K562 (cell line): ENCODE data around the gene IGF2R. TPM values are rescaled to one million over a fixed set of nuclear protein-coding genes. Genes with fewer than 3 reads are reported as not detected.

Experiments
- ATAC-seq: fragments of 200-7000 bp; cut with Tn5 transposase; 3 replicates; pipeline ENCODE4 v1.9.1; 2020; ENCODE audit warnings: moderate library complexity
- BruUV-seq: library from RNA; stranded (reverse); fragments of 400-500 nt; replicated peaks from 2 replicates; lab custom pipeline; 2021; lab: Mats Ljungman, UMichigan
- CTCF ChIA-PET: fragments of 300-600 bp; formaldehyde crosslinking; extraction: SDS; loops from one replicate; lab custom pipeline; 2021; ENCODE audit warnings: low intra/inter-chr PET ratio; lab: Yijun Ruan, JAX
- POLR2A ChIA-PET: fragments of 300-600, 350-650 bp; sonication (Branson Sonifier 250); formaldehyde crosslinking; extraction: SDS; loops from one replicate; lab custom pipeline; 2021; ENCODE audit warnings: antibody characterized with exemption, inconsistent platforms; lab: Yijun Ruan, JAX
- DNase-seq, 4 experiments: peaks; one replicate each; pipeline versions ENCODE4 v3.0.0 to v3.0.0-alpha.2; 2011 to 2018; ENCODE audit warnings: low spot score in 3 of 4, mixed read lengths in 3 of 4; ENCODE audit errors: extremely low read depth in 1 of 4
- FAIRE-seq: peaks from 2 replicates; lab custom pipeline; 2011; peaks lifted over from hg19 to GRCh38; lab: Jason Lieb, UNC
- H2AFZ ChIP-seq: 2 replicates; pipeline ENCODE4 v1.6.0; 2011; ENCODE audit warnings: low read depth, low read length, control low read depth, inconsistent platforms
- H3K27ac ChIP-seq: fragments of 200-600 bp; 3 replicates; pipeline ENCODE4 v1.8.0; 2011; ENCODE audit warnings: low read depth, mild to moderate bottlenecking, control low read depth, inconsistent platforms, low read length, moderate library complexity, mixed read lengths; ENCODE audit errors: extremely low read depth
- H3K27me3 ChIP-seq, 2 experiments: fragments of 300-600 bp in 1 of 2; 2 replicates in 1 of 2; 3 replicates in 1 of 2; pipeline versions ENCODE4 v1.6.0 to v1.8.0; 2011; ENCODE audit warnings: inconsistent platforms in 2 of 2, low read length in 2 of 2, mild to moderate bottlenecking in 1 of 2, mixed read lengths in 1 of 2, moderate library complexity in 1 of 2; ENCODE audit not compliant: control insufficient read depth in 2 of 2, insufficient read depth in 2 of 2
- H3K36me3 ChIP-seq: fragments of 300-600 bp; 3 replicates; pipeline ENCODE4 v1.8.0; 2011; ENCODE audit warnings: mild to moderate bottlenecking, low read length, inconsistent platforms; ENCODE audit not compliant: control insufficient read depth, insufficient read depth
- H3K4me1 ChIP-seq, 2 experiments: fragments of 200-600 bp in 1 of 2; replicated peaks in 1 of 2; 2 replicates in 1 of 2; 3 replicates in 1 of 2; pipeline versions ENCODE4 v1.5.1 to v1.8.0; 2011; ENCODE audit warnings: inconsistent platforms in 2 of 2, low read length in 2 of 2, mild to moderate bottlenecking in 1 of 2, mixed read lengths in 1 of 2, moderate library complexity in 1 of 2; ENCODE audit not compliant: control insufficient read depth in 2 of 2, insufficient read depth in 2 of 2
- H3K4me2 ChIP-seq: 2 replicates; pipeline ENCODE4 v1.6.1; 2011; ENCODE audit warnings: low read length, control low read depth, inconsistent platforms, mixed read lengths; ENCODE audit not compliant: insufficient read depth
- H3K4me3 ChIP-seq: fragments of 200-600 bp; sonication (generic), shearing (Covaris generic); 2 replicates; pipeline ENCODE4 v1.5.1; 2016; ENCODE audit warnings: control low read depth, inconsistent platforms
- H3K79me2 ChIP-seq: fragments of 200-600 bp; 3 replicates; pipeline ENCODE4 v1.8.0; 2011; ENCODE audit warnings: low read length, inconsistent platforms; ENCODE audit not compliant: control insufficient read depth, insufficient read depth
- H3K9ac ChIP-seq, 2 experiments: 2 replicates each; pipeline versions ENCODE4 v1.6.0 to v1.6.1; 2011; ENCODE audit warnings: low read depth in 2 of 2, low read length in 2 of 2, control low read depth in 1 of 2, inconsistent platforms in 1 of 2, mild to moderate bottlenecking in 1 of 2, mixed read lengths in 1 of 2; ENCODE audit not compliant: insufficient read depth in 1 of 2
- H3K9me1 ChIP-seq: one replicate; pipeline ENCODE4 v1.6.0; 2011; ENCODE audit warnings: inconsistent platforms, mild to moderate bottlenecking, low read length, moderate library complexity; ENCODE audit not compliant: control insufficient read depth, insufficient read depth
- H3K9me3 ChIP-seq: replicated peaks from 2 replicates; pipeline ENCODE4 v1.5.1; 2011; ENCODE audit warnings: low read depth, low read length, inconsistent platforms; ENCODE audit not compliant: control insufficient read depth, insufficient read depth
- H4K20me1 ChIP-seq: replicated peaks from 2 replicates; pipeline ENCODE4 v1.6.1; 2011; ENCODE audit warnings: low read length, inconsistent platforms, mixed read lengths; ENCODE audit not compliant: control insufficient read depth, insufficient read depth
- ATF7 ChIP-seq: fragments of 450-650 bp; IDR thresholded peaks from 2 replicates; pipeline ENCODE4 v1.7.1; 2014; ENCODE audit warnings: mild to moderate bottlenecking, moderate library complexity
- FOXA3 ChIP-seq, 2 experiments: fragments of 450-650 bp in 1 of 2; sonication (generic) in 1 of 2; formaldehyde crosslinking; IDR thresholded peaks in 1 of 2; conservative IDR thresholded peaks in 1 of 2; 2 replicates each; pipeline versions ENCODE4 v1.4.0 to v1.8.0; 2020 to 2022; ENCODE audit warnings: mild to moderate bottlenecking in 2 of 2, missing genetic modification reagents in 1 of 2
- HLTF ChIP-seq: fragments of 450-650 bp; IDR thresholded peaks from 2 replicates; pipeline ENCODE4 v1.6.1; 2016
- IRF1 ChIP-seq: sonication (generic); formaldehyde crosslinking; IDR thresholded peaks from 2 replicates; pipeline ENCODE4 v1.8.0; 2022; ENCODE audit warnings: missing genetic modification reagents, mild to moderate bottlenecking, borderline replicate concordance
- NFYB ChIP-seq: IDR thresholded peaks from 2 replicates; pipeline ENCODE4 v1.6.1; 2011; ENCODE audit warnings: mild to moderate bottlenecking, moderate library complexity; ENCODE audit not compliant: insufficient read length; ENCODE audit errors: extremely low read depth
- RFX5 ChIP-seq: IDR thresholded peaks from 2 replicates; pipeline ENCODE4 v1.6.1; 2011; ENCODE audit warnings: low read depth, mild to moderate bottlenecking, improper control_type of control experiment, low read length
- RHOXF2B ChIP-seq: fragments of 250-450 bp; sonication (Bioruptor Pico); conservative IDR thresholded peaks from 2 replicates; pipeline ENCODE4 v1.5.1; 2021
- SRSF9 ChIP-seq: fragments of 200-400 bp; formaldehyde crosslinking; IDR thresholded peaks from 2 replicates; pipeline ENCODE4 v1.6.1; 2017; ENCODE audit warnings: low read depth, low read length, borderline replicate concordance
- TAF7 ChIP-seq: fragments of 450-650 bp; IDR thresholded peaks from 2 replicates; pipeline ENCODE4 v1.6.1; 2016; ENCODE audit warnings: missing genetic modification characterization, missing compliant biosample characterization
- WGBS: fragments of 100-300 bp; shearing (Covaris generic); methylation state at CpG from one replicate; pipeline ENCODE4 v1.1.6; 2016; ENCODE audit warnings: low coverage, mixed read lengths; ENCODE audit not compliant: insufficient coverage; ENCODE audit errors: missing lambda C conversion rate; 5-methylcytosine and 5-hydroxymethylcytosine counted together
- in situ Hi-C: fragments of 300-500 bp; cut with MboI; formaldehyde crosslinking; loops from 4 replicates; pipeline ENCODE4 v1.15.0; 2018; ENCODE audit warnings: inconsistent platforms, mixed read lengths
- intact Hi-C: fragments of 100-400 bp; cut with micrococcal nuclease; formaldehyde crosslinking; loops from 2 replicates; pipeline ENCODE4 v1.14.2; 2022
- polyA plus RNA-seq, 8 experiments: library from polyadenylated mRNA; depleted of rRNA in 4 of 8; stranded (reverse) in 5 of 8; unstranded in 3 of 8; fragments of >200 nt; fragmentation: Nextera tagmentation in 2 of 8; fragmentation: Illumina TruSeq in 1 of 8; extraction: Ambion mirVana in 2 of 8; extraction: Trizol in 1 of 8; gene quantifications; 2 replicates each; pipeline versions ENCODE4 v1.2.1 to v1.2.3, GENCODE V29; 2011 to 2014; ENCODE audit warnings: inconsistent platforms in 1 of 8, missing spikeins in 1 of 8
- total RNA-seq, 7 experiments: library from RNA; depleted of rRNA in 6 of 7; stranded (reverse); fragments of >200 nt in 6 of 7; fragmentation: Illumina TruSeq in 2 of 7; extraction: Trizol in 2 of 7; gene quantifications; 2 replicates each; pipeline versions ENCODE4 v1.2.1 to v1.2.3, GENCODE V29; 2011 to 2021; ENCODE audit warnings: low replicate concordance in 1 of 7
- TF ChIP-seq, protein P1 (sequence below): fragments of 250-450 bp; sonication (Bioruptor Pico); IDR thresholded peaks from 2 replicates; pipeline ENCODE4 v1.5.0; 2022; ENCODE audit warnings: mild to moderate bottlenecking

IGF2R gene
- total and polyA plus RNA-seq, 9 of the 15 experiments (the other 6 are each of a cell fraction or from before 2014, with no cell fraction given) = 3.5 to 92.3 (median 34.5) TPM

DNA sequence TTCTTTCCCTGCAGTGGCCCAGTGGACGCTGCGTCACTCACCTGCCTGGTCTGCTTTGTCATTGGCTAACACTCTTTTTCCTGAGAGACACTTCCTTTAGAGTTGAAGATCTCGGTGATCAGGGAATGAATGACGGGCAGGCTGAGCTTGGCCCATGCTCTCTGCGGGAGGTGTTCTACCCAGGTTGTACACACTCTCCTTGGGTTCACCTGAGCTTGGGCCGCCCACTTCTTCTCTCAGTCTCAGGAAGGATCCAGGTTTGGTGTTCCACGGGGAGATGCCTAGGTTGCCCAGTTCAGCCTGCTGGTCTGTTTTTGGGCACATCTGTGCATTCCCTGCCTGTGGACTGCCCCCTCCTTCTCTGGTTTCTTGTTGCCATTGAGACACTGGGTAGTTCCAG, 86.0 kb downstream of the IGF2R start:
- WGBS = 86% methylated on average over 7 of the region's 7 CpGs
- Histone ChIP-seq H3K27ac (no peak overlapping the region), H4K20me1 (no peaks in the 10 kb centered on the region), H3K36me3 (peaks cover 89% of the 10 kb centered on the region), H2AFZ (no peak overlapping the region), H3K9ac (no peak overlapping the region), H3K4me3 (no peak overlapping the region), H3K4me1 (no peaks in the 10 kb centered on the region), H3K9me1 (no peaks in the 10 kb centered on the region), H3K9me3 (no peaks in the 10 kb centered on the region), H3K79me2 (no peaks in the 10 kb centered on the region), H3K27me3 (no peaks in the 10 kb centered on the region), H3K4me2 (no peak overlapping the region)
- DNase-seq = no peak
- ChIA-PET CTCF (no interaction called here), POLR2A (interaction anchor here (0.7 to 1.3 kb wide), 2 partner anchors 11 to 19 kb away, joined by 3 read pairs; no protein-coding TSS in a partner anchor)
- intact Hi-C loops (no loop called here), in situ Hi-C loops (no loop called here)
- BruUV-seq = no TSS peak
- TF ChIP-seq FOXA3 (CRISPR knock-in tag; conservative IDR thresholded peaks at IDR 0.05 in 1 of 2, IDR thresholded peaks at IDR 0.05 in 1 of 2) (no peak), RHOXF2B (CRISPR knock-in tag) (no peak), NFYB (no peak), SRSF9 (no peak), ATF7 (no peak), HLTF (no peak), TAF7 (tag) (no peak), RFX5 (no peak), IRF1 (CRISPR knock-in tag) (no peak)
- TF ChIP-seq, protein P1, sequence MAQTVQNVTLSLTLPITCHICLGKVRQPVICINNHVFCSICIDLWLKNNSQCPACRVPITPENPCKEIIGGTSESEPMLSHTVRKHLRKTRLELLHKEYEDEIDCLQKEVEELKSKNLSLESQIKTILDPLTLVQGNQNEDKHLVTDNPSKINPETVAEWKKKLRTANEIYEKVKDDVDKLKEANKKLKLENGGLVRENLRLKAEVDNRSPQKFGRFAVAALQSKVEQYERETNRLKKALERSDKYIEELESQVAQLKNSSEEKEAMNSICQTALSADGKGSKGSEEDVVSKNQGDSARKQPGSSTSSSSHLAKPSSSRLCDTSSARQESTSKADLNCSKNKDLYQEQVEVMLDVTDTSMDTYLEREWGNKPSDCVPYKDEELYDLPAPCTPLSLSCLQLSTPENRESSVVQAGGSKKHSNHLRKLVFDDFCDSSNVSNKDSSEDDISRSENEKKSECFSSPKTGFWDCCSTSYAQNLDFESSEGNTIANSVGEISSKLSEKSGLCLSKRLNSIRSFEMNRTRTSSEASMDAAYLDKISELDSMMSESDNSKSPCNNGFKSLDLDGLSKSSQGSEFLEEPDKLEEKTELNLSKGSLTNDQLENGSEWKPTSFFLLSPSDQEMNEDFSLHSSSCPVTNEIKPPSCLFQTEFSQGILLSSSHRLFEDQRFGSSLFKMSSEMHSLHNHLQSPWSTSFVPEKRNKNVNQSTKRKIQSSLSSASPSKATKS = no peak
- ATAC-seq = no peak
- FAIRE-seq = no peak
